Endothelial cell (in vitro differentiated cells): Measurements from ENCODE around the gene PRDM5. TPM values are rescaled to one million over a fixed set of nuclear protein-coding genes. Genes with fewer than 3 reads are reported as not detected.

Experiments
- DNase-seq: peaks from one replicate; pipeline ENCODE4 v3.0.0; 2021; ENCODE audit warnings: low spot score
- H3K27ac Mint-ChIP-seq: one replicate; pipeline ENCODE4 v1.8.0; 2021; ENCODE audit warnings: mixed read lengths, inconsistent platforms; ENCODE audit not compliant: unreplicated experiment
- H3K27me3 Mint-ChIP-seq: one replicate; pipeline ENCODE4 v1.8.0; 2021; ENCODE audit warnings: mild to moderate bottlenecking, moderate library complexity, mixed read lengths, inconsistent platforms; ENCODE audit not compliant: unreplicated experiment
- H3K36me3 Mint-ChIP-seq: one replicate; pipeline ENCODE4 v1.8.0; 2021; ENCODE audit warnings: mild to moderate bottlenecking, low read depth, mixed read lengths, inconsistent platforms; ENCODE audit not compliant: unreplicated experiment
- H3K4me1 Mint-ChIP-seq: one replicate; pipeline ENCODE4 v1.8.0; 2021; ENCODE audit warnings: mild to moderate bottlenecking, mixed read lengths, inconsistent platforms; ENCODE audit not compliant: unreplicated experiment
- H3K4me3 Mint-ChIP-seq: one replicate; pipeline ENCODE4 v1.8.0; 2021; ENCODE audit warnings: mild to moderate bottlenecking, mixed read lengths, inconsistent platforms; ENCODE audit not compliant: unreplicated experiment
- H3K9me3 Mint-ChIP-seq: one replicate; pipeline ENCODE4 v1.8.0; 2021; ENCODE audit warnings: mixed read lengths, inconsistent platforms; ENCODE audit not compliant: unreplicated experiment
- total RNA-seq: library from RNA; stranded (reverse); fragmentation: NEBNext Ultra II Directional; extraction: Animal tissue kit (Norgen Biotek cat#: 25700); gene quantifications from one replicate; pipeline ENCODE4 v1.2.1, GENCODE V29; 2021; ENCODE audit not compliant: unreplicated experiment
- TF ChIP-seq, protein P1 (sequence below): fragments of 200-600 bp; sonication (generic); IDR thresholded peaks from one replicate; pipeline ENCODE4 v1.5.0; 2021; ENCODE audit warnings: antibody characterized with exemption; ENCODE audit not compliant: unreplicated experiment

The PRDM5 gene
- total RNA-seq, 1 donor from 2014 or later, result 17.0 TPM

DNA sequence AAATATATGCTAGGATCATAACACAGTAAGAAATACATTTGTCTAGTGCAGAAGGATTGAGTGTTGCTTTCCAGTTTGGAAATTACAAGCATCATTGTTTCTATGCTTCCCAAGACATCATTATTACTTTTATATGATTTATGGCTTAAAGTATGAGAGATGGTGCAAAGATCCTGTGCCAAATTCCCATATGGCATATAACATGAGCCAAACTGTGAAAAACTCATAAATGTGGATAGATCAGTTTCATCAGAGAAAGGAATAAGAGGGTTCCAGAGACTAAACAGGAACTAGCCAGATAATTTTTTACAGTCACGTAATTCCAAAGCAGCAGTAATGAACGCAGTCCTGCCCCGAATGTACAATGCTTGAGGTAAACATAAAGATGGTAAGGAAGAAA, 126.3 kb downstream of the PRDM5 start:
- H3K9me3 Mint-ChIP-seq, result no peaks in the 10 kb centered on the region
- H3K4me1 Mint-ChIP-seq, result no peaks in the 10 kb centered on the region
- TF ChIP-seq, protein P1, sequence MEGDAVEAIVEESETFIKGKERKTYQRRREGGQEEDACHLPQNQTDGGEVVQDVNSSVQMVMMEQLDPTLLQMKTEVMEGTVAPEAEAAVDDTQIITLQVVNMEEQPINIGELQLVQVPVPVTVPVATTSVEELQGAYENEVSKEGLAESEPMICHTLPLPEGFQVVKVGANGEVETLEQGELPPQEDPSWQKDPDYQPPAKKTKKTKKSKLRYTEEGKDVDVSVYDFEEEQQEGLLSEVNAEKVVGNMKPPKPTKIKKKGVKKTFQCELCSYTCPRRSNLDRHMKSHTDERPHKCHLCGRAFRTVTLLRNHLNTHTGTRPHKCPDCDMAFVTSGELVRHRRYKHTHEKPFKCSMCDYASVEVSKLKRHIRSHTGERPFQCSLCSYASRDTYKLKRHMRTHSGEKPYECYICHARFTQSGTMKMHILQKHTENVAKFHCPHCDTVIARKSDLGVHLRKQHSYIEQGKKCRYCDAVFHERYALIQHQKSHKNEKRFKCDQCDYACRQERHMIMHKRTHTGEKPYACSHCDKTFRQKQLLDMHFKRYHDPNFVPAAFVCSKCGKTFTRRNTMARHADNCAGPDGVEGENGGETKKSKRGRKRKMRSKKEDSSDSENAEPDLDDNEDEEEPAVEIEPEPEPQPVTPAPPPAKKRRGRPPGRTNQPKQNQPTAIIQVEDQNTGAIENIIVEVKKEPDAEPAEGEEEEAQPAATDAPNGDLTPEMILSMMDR, result no peak
- H3K36me3 Mint-ChIP-seq, result no peaks in the 10 kb centered on the region
- H3K27ac Mint-ChIP-seq, result no peak overlapping the region
- no peaks in the 10 kb centered on the region for H3K27me3 Mint-ChIP-seq
- no peak overlapping the region for H3K4me3 Mint-ChIP-seq
- no peak for DNase-seq

DNA sequence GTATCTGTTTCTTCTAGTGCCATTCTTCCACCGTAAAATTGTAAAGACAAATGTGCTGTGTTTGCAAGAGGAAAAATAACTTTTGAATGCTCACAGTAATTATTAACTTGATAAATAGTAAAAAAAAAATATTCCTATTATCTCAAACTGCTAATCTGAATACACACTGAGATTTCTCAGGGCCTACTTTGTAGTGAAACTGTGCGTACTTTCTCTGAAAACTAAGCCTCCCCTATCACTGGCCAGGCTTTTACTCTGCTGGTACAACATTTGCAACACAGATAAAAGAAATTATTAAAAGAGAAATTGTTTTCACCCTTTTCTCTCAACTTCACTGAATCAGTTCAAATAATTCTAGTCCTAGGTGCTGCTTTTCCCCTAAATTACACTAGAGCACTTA, 137.3 kb downstream of the PRDM5 start:
- TF ChIP-seq, protein P1, result no peak
- no peaks in the 10 kb centered on the region for H3K27me3 Mint-ChIP-seq
- H3K27ac Mint-ChIP-seq, result no peak overlapping the region
- DNase-seq, result no peak
- H3K4me3 Mint-ChIP-seq, result no peak overlapping the region
- H3K4me1 Mint-ChIP-seq, result peaks cover 4% of the 10 kb centered on the region
- no peaks in the 10 kb centered on the region for H3K9me3 Mint-ChIP-seq
- H3K36me3 Mint-ChIP-seq, result no peaks in the 10 kb centered on the region

DNA sequence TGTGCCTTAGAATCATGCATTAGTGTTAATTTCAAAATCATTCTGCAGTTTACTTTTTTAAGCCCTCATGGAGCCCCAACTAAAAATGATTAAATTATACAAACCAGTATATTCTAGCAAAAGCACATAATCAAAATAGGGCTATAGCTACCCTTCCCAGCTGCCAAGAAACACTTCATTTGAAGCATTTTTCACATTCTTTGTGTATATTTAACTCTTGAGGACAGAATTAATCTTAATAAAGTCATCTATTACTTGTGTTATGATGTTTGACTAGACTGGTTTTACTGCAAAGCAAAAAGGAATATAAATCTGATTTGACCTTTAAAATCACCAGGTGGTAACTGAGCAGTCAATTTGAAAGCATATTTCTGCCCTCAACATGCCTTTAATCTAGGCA, 145.1 kb downstream of the PRDM5 start:
- no peaks in the 10 kb centered on the region for H3K27me3 Mint-ChIP-seq
- H3K4me3 Mint-ChIP-seq, result no peak overlapping the region
- TF ChIP-seq, protein P1, result no peak
- no peaks in the 10 kb centered on the region for H3K36me3 Mint-ChIP-seq
- H3K27ac Mint-ChIP-seq, result no peak overlapping the region
- no peaks in the 10 kb centered on the region for H3K4me1 Mint-ChIP-seq
- DNase-seq, result no peak
- H3K9me3 Mint-ChIP-seq, result no peaks in the 10 kb centered on the region

DNA sequence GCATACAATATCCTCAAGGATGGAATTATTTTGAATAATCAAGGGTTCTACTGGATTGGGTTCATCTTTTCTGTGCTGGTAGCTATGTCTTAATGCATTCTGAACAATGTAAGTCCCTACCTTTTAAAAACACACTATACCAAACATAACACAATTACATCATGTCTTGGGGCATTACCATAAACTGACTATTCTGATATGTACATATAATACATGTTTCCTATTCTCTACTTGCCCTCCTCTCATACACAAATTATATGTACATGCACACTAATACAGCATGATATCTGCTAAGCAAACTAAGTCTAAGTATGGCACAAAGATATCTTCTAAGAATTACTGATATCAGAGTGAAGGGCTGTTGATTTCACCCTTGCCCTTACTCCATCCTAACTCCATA, 147.1 kb downstream of the PRDM5 start:
- Mint-ChIP-seq H3K27ac (no peak overlapping the region), H3K36me3 (no peaks in the 10 kb centered on the region), H3K4me1 (no peaks in the 10 kb centered on the region), H3K9me3 (no peaks in the 10 kb centered on the region), H3K4me3 (no peak overlapping the region), H3K27me3 (no peaks in the 10 kb centered on the region)
- TF ChIP-seq, protein P1, result no peak
- no peak for DNase-seq

DNA sequence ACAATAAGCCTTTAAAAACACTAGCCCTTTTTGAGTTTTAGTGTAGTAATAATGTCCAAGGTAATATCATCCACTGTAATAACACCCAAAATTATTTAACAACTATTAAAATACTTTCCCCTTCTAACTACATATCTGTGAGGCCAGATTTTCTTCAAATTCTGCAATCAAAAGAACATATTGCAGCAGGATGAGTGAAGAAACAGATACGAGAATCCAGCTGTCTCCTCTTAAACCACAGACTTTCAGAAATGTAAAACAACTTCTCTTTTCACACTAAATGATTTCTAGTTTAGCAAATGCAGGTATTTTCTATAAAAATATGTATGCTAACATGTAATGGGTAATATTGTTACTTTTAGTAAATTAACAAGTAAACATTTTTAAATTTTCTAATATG, 148.9 kb downstream of the PRDM5 start:
- H3K27me3 Mint-ChIP-seq, result no peaks in the 10 kb centered on the region
- no peak for DNase-seq
- H3K4me3 Mint-ChIP-seq, result no peak overlapping the region
- H3K27ac Mint-ChIP-seq, result no peak overlapping the region
- TF ChIP-seq, protein P1, result no peak
- H3K36me3 Mint-ChIP-seq, result no peaks in the 10 kb centered on the region
- no peaks in the 10 kb centered on the region for H3K9me3 Mint-ChIP-seq
- no peaks in the 10 kb centered on the region for H3K4me1 Mint-ChIP-seq
